ENCODE measurements around the gene SNRPD3. TPM values are rescaled to one million over a fixed set of nuclear protein-coding genes. Genes with fewer than 3 reads are reported as not detected.

SNRPD3 gene
- total RNA-seq, 6 experiments from 2014 or later = 98.9 to 108 (median 104) TPM

DNA sequence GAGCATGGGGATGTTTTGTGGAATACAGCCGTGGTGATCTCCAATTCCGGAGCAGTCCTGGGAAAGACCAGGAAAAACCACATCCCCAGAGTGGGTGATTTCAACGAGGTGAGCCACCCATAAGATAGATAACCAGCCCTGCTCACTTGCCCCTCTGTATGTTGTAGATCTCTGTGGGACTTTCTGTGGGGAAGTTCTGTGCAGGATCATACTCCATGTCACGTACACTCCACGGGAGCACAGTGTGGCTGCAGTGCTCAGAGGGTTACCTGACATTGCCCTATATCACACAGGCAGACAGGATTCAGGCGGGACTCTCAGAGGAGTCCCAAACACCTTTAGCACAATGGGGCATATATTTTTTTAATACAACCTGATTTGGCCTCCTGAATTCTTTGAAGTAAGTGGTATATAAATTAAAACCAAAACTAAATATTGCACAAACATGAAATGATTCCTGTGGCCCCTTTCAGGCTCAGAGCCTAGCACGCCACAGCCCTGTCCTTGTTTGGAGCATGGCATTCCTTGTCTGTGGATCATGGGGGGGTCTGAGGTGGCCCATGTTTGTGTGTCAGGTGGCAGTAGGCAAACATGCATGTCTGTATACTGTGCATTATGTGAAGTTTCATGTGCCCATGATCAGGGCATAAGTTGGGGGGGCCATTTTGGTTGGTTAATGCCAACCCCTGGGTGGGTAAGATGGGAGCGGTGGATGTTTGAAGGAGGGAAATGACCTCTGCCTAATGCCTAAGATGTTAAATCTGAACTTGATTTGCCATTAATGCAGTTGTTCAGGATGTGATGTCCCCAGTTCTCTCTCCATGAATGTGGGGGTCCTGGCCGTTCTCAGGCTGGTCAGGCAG is 42.2 kb upstream of the SNRPD3 start:
- Mint-ChIP-seq H3K4me3 (no peak overlapping the region), H3K27me3 (ENCODE audit: insufficient read depth) (peaks cover 14% of the 10 kb centered on the region), H3K4me1 (ENCODE audit: low read depth) (peaks cover 38% of the 10 kb centered on the region), H3K36me3 (ENCODE audit: low read depth) (no peaks in the 10 kb centered on the region), H3K9me3 (no peaks in the 10 kb centered on the region), H3K27ac (no peak overlapping the region)
- TF ChIP-seq, protein P1, sequence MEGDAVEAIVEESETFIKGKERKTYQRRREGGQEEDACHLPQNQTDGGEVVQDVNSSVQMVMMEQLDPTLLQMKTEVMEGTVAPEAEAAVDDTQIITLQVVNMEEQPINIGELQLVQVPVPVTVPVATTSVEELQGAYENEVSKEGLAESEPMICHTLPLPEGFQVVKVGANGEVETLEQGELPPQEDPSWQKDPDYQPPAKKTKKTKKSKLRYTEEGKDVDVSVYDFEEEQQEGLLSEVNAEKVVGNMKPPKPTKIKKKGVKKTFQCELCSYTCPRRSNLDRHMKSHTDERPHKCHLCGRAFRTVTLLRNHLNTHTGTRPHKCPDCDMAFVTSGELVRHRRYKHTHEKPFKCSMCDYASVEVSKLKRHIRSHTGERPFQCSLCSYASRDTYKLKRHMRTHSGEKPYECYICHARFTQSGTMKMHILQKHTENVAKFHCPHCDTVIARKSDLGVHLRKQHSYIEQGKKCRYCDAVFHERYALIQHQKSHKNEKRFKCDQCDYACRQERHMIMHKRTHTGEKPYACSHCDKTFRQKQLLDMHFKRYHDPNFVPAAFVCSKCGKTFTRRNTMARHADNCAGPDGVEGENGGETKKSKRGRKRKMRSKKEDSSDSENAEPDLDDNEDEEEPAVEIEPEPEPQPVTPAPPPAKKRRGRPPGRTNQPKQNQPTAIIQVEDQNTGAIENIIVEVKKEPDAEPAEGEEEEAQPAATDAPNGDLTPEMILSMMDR (IDR thresholded peaks at IDR 0.05) = no peak
- DNase-seq = no peak

DNA sequence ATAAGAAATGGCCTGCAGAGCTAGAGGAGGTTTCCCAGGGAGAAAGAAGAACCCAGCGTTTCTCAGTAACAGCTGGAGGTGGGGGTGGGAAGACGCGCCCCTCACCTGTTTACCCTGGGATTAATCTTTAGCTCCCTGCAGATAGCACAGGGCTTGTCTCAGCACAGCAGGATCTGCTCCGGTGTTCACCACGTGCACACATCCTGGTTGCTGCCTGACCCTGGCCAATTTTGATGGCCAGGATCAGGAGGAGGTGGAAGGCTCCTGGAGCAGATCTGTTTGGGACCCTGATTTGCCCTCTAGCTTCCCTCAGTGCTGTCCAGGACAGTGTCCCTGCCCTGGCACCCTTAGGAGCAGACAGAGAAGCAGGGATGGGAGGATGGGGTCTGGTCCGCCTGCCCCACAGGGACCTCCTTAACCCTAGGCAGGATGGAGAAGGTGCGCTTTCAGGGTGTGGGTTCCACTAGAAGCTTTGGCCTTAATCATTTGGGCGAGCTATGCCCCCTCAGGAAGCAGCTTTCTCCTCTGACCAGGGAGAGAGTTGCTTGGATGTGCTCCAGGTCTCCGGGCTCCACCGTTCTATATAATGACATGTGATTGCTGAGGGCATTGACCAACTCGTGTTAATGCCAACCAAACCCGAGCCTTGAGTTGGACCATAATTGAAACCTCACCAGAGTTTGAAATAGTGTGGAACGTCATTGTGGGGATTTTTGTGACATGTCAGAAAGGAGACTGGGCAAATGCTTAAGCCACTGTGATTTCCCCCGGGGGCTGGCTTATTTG is 41.4 kb upstream of the SNRPD3 start:
- Mint-ChIP-seq H3K4me3 (no peak overlapping the region), H3K9me3 (no peaks in the 10 kb centered on the region), H3K27me3 (ENCODE audit: insufficient read depth) (peaks cover 12% of the 10 kb centered on the region), H3K36me3 (ENCODE audit: low read depth) (no peaks in the 10 kb centered on the region), H3K27ac (no peak overlapping the region), H3K4me1 (ENCODE audit: low read depth) (peaks cover 38% of the 10 kb centered on the region)
- DNase-seq = no peak
- TF ChIP-seq, protein P1 (IDR thresholded peaks at IDR 0.05) = no peak

DNA sequence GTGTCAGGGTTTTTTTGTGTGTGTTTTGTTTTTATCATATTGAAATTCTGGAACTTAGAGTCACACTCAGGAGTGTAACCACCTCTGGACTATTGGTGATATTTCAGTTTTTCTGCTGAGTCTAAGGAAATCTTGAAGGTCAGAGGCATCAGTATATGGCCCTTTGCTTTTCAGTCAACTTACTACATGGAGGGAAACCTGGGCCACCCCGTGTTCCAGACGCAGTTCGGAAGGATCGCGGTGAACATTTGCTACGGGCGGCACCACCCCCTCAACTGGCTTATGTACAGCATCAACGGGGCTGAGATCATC is 40.8 kb upstream of the SNRPD3 start:
- TF ChIP-seq, protein P1 (IDR thresholded peaks at IDR 0.05) = no peak
- no peak for DNase-seq
- H3K36me3 Mint-ChIP-seq (ENCODE audit: low read depth) = no peaks in the 10 kb centered on the region
- peaks cover 38% of the 10 kb centered on the region for H3K4me1 Mint-ChIP-seq (ENCODE audit: low read depth)
- no peaks in the 10 kb centered on the region for H3K9me3 Mint-ChIP-seq
- H3K4me3 Mint-ChIP-seq = no peak overlapping the region
- peaks cover 8% of the 10 kb centered on the region for H3K27me3 Mint-ChIP-seq (ENCODE audit: insufficient read depth)
- H3K27ac Mint-ChIP-seq = no peak overlapping the region

DNA sequence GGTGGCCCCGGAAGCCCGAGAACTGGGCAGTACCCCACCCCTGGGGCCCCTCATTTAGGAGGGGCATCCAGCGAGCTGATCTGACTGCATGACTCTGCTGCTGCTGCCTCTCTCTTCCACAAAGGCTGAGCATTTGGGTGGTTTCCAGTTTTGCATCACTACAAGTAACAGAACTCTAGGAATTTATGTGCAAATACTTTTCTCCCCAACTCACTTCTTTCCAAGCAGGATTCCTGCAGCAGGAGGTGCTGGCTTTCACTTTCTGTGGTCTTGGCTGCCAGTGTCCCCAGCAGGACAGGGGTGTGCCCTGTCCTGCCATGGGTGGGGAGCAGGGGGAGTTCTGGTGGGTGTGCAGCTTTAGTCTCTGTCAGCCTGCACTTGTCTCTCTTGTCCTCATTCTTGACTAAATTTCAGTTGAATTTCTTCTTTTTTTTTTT is 39.5 kb upstream of the SNRPD3 start:
- Mint-ChIP-seq H3K36me3 (ENCODE audit: low read depth) (no peaks in the 10 kb centered on the region), H3K4me1 (ENCODE audit: low read depth) (peaks cover 27% of the 10 kb centered on the region), H3K27ac (peak overlapping the region; percentile 28; the same call in 1 of the 2 replicates), H3K4me3 (peak overlapping the region; percentile 73), H3K27me3 (ENCODE audit: insufficient read depth) (peaks cover 8% of the 10 kb centered on the region), H3K9me3 (no peaks in the 10 kb centered on the region)
- TF ChIP-seq, protein P1 (IDR thresholded peaks at IDR 0.05) = no peak
- DNase-seq = peak; percentile 87

DNA sequence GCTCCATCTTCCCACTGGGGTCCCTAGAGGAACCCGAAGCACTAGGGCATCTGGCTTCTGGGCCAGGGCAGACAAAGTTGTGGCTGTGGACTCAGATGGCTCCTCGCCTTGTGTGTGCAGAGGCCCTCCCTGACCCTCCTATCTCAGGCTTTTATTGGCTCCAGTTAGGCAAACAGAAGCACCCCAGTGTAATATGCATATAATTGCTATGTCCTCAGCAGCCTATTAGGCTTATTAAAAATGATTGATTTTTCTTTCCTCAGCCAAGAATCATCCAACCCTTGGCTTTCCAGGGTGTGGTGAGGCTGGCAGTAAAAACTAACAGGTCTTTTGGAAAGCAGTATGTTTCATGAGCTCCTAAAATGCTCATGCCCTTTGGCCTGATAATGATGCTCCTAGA is 38.4 kb upstream of the SNRPD3 start:
- no peaks in the 10 kb centered on the region for H3K9me3 Mint-ChIP-seq
- no peak overlapping the region for H3K27ac Mint-ChIP-seq

More for the DNA sequence above, 38.4 kb upstream of the SNRPD3 start:
- no peak overlapping the region for H3K4me3 Mint-ChIP-seq
- H3K36me3 Mint-ChIP-seq (ENCODE audit: low read depth) = no peaks in the 10 kb centered on the region
- H3K4me1 Mint-ChIP-seq (ENCODE audit: low read depth) = peaks cover 25% of the 10 kb centered on the region
- peaks cover 8% of the 10 kb centered on the region for H3K27me3 Mint-ChIP-seq (ENCODE audit: insufficient read depth)
- TF ChIP-seq, protein P1 (IDR thresholded peaks at IDR 0.05) = no peak
- DNase-seq = no peak

Data from HFFc6 (cell line).